ENCODE data around the gene TSHZ3. TPM values are rescaled to one million over a fixed set of nuclear protein-coding genes. Genes with fewer than 3 reads are reported as not detected.

Gene TSHZ3
- total RNA-seq, 1 donor from 2014 or later = 82.5 TPM

DNA sequence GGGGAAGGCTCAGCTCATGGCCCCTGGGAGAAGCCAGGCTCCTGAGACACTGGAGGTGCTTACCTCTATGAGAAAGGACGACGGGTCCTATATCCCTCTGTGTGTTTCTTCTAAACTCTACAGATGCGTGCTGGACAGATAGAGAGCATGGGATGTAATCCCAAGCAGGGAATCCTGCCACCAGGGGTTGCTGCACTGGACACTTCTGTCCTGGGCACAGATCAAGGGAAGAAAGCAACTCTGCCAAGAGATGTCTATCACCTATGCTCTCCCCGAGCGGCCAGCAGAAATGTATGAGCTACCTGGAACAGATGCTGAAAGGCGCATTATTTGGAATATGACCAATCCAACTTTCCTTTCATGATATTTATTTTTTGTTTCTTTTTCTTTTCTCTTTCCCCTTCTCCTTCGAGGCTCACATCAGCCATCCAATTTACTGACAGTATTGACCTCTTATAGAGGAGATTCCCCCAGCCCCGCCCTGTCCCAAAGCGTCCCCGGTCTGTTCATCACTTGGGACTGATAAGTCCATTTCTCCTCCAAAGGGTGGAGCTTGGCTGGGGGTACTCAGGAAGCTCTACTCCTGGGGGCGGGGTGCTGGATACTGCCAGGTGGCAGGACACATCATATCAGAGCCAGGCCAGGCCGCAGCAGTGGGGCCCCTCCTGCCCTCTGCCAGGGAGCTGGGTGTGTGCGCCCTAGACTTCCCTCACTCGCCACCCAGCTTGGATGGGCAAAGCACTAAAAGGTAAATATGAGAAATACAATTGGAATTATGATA lies 34.2 kb downstream of the TSHZ3 start:
- H3K4me3 Mint-ChIP-seq = no peak overlapping the region
- DNase-seq (ENCODE audit: low spot score in 2 of 2, unreplicated experiment in 2 of 2) = no peak
- peaks cover 47% of the 10 kb centered on the region for H3K4me1 Mint-ChIP-seq
- peak overlapping the region; percentile 21 for H3K27ac Mint-ChIP-seq
- H3K36me3 Mint-ChIP-seq = peaks cover 17% of the 10 kb centered on the region
- H3K27me3 Mint-ChIP-seq (ENCODE audit: low read depth) = no peaks in the 10 kb centered on the region
- TF ChIP-seq, protein P1, sequence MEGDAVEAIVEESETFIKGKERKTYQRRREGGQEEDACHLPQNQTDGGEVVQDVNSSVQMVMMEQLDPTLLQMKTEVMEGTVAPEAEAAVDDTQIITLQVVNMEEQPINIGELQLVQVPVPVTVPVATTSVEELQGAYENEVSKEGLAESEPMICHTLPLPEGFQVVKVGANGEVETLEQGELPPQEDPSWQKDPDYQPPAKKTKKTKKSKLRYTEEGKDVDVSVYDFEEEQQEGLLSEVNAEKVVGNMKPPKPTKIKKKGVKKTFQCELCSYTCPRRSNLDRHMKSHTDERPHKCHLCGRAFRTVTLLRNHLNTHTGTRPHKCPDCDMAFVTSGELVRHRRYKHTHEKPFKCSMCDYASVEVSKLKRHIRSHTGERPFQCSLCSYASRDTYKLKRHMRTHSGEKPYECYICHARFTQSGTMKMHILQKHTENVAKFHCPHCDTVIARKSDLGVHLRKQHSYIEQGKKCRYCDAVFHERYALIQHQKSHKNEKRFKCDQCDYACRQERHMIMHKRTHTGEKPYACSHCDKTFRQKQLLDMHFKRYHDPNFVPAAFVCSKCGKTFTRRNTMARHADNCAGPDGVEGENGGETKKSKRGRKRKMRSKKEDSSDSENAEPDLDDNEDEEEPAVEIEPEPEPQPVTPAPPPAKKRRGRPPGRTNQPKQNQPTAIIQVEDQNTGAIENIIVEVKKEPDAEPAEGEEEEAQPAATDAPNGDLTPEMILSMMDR (IDR thresholded peaks at IDR 0.05; ENCODE audit: unreplicated experiment) = no peak
- no peaks in the 10 kb centered on the region for H3K9me3 Mint-ChIP-seq

DNA sequence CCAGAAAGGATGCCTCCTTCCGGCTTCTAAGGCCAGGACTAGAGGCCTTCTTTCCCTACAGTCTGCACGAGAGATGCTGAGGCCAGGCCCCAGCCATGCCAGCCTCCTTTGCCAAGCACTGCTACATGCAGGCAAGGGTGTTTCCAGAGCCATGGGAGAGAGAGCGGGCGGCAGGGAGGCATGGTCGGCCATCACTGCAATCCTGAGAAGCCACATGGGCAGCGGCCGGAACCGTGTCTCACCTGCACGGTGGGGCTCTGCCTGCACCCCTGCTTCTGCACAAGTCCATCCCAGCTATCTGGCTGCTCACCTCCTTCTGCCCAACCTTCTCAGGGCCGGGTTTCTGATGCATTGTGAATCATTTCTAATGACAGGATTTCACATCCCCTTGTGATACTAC lies 35.1 kb downstream of the TSHZ3 start:
- no peak overlapping the region for H3K27ac Mint-ChIP-seq
- H3K4me1 Mint-ChIP-seq = peaks cover 42% of the 10 kb centered on the region
- H3K9me3 Mint-ChIP-seq = no peaks in the 10 kb centered on the region
- H3K36me3 Mint-ChIP-seq = peaks cover 18% of the 10 kb centered on the region
- no peak overlapping the region for H3K4me3 Mint-ChIP-seq
- no peaks in the 10 kb centered on the region for H3K27me3 Mint-ChIP-seq (ENCODE audit: low read depth)
- no peak for DNase-seq (ENCODE audit: low spot score in 2 of 2, unreplicated experiment in 2 of 2)
- TF ChIP-seq, protein P1 (IDR thresholded peaks at IDR 0.05; ENCODE audit: unreplicated experiment) = no peak

DNA sequence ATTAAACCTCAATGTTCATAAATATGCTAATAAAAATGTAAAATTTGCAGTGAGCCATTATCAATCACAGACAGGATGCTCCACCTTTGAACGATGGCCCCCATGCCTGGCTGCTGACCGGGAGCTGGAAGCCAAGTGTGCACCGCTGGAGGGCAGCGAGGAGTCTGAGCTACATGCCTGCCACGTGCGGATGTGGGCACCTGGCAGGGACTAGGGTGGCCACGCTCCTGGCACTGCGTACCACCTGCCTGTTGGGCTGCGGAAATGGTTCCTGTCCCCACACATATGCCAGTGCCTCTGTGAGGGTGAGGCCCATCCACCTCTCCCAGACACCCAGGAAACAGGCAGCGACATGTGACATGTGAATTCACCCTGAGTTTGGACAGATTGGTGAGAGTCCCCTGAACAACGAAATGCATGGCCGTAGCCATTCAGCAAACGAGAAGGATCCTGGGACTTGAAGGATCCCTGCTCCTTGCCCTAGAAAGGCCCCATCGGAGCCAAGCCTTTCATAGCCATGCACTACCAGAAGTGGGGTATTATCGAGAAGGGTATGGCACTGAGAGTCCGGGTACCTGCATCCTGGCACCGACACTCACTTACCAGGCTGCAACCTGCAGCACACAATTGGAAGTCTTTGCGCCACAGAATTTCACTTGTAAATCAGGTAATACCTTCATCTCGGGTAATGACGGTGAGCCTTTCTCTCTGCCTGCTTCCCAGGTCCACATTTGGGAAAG lies 35.8 kb downstream of the TSHZ3 start:
- peaks cover 19% of the 10 kb centered on the region for H3K36me3 Mint-ChIP-seq
- H3K4me3 Mint-ChIP-seq = no peak overlapping the region
- H3K27me3 Mint-ChIP-seq (ENCODE audit: low read depth) = no peaks in the 10 kb centered on the region
- TF ChIP-seq, protein P1 (IDR thresholded peaks at IDR 0.05; ENCODE audit: unreplicated experiment) = no peak
- no peak overlapping the region for H3K27ac Mint-ChIP-seq
- H3K4me1 Mint-ChIP-seq = peaks cover 43% of the 10 kb centered on the region
- no peaks in the 10 kb centered on the region for H3K9me3 Mint-ChIP-seq
- no peak for DNase-seq (ENCODE audit: low spot score in 2 of 2, unreplicated experiment in 2 of 2)

DNA sequence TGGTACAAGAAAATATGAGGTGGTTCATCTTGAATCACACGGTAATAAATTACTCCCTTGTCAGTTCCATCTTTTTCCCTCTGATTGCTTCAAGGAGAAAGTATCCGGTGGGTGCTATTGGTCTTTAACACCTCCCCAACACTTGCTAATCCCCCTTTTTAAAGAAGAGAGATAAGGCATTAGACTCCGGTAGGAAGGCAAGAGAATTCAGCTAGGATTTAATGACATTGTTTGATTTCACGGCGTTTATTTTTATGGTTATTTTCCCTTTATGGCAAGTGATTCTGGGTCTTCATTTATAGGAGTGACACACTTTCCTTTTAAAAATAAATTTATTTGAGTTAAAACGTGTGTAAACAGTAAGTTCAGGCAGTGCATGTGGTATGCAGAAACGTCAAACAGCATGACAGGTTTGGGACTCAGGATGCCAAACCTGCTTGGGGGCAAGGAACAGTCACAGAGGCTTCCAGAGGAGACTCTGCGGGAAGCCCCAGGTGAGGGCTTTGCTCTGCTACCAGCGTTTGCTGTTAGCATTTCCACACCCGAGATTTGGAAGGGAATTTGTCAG lies 36.5 kb downstream of the TSHZ3 start:
- peaks cover 22% of the 10 kb centered on the region for H3K36me3 Mint-ChIP-seq
- no peaks in the 10 kb centered on the region for H3K9me3 Mint-ChIP-seq
- TF ChIP-seq, protein P1 (IDR thresholded peaks at IDR 0.05; ENCODE audit: unreplicated experiment) = no peak
- H3K4me1 Mint-ChIP-seq = peaks cover 46% of the 10 kb centered on the region
- H3K27me3 Mint-ChIP-seq (ENCODE audit: low read depth) = no peaks in the 10 kb centered on the region
- no peak overlapping the region for H3K4me3 Mint-ChIP-seq
- no peak for DNase-seq (ENCODE audit: low spot score in 2 of 2, unreplicated experiment in 2 of 2)
- no peak overlapping the region for H3K27ac Mint-ChIP-seq

DNA sequence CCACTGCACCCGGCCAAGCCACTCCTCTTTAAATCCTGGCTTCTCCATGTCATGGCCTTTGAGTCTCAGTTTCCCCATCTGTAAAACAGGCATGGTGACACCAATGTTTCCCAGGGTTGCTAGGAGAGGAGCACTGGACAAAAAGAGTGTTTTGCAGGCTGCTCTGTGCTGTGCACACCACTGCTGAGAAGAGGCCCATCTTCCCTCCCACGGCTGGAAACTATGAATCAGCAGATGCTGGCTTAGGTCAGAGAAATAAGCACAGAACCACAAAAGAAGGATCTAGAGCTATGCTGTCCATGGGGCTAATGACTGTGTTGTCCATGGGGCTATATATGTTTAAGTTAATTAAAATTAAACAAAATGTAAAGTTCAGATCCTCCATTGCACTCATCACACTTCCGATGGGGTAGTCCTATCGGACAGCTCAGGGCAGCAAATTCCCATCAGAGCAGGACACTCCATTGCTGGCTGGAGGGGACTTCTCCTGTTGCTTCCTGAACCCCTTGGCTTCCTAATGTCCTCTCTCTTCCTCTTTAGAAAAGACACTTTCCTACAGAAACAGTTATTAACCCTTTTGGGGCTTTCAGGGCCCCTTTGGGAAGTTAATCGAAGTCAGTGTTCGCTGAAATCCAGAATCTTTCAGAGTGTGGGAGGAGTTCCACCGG lies 37.1 kb downstream of the TSHZ3 start:
- Mint-ChIP-seq H3K27me3 (ENCODE audit: low read depth) (no peaks in the 10 kb centered on the region), H3K27ac (no peak overlapping the region), H3K4me1 (peaks cover 43% of the 10 kb centered on the region), H3K4me3 (no peak overlapping the region), H3K9me3 (no peaks in the 10 kb centered on the region), H3K36me3 (peaks cover 22% of the 10 kb centered on the region)
- TF ChIP-seq, protein P1 (IDR thresholded peaks at IDR 0.05; ENCODE audit: unreplicated experiment) = no peak
- no peak for DNase-seq (ENCODE audit: low spot score in 2 of 2, unreplicated experiment in 2 of 2)

Measured in mesothelial cell of epicardium (in vitro differentiated cells).